Umbilical cord (tissue), 2 donors: ENCODE results near the gene VASN. TPM values are rescaled to one million over a fixed set of nuclear protein-coding genes. Genes with fewer than 3 reads are reported as not detected.
"Not testable (repeated sequence)": the region's sequence is repeated elsewhere in the genome, so short reads cannot be mapped to it uniquely, and the experiment has no call there.

Experiments used
- DNase-seq: peaks from one replicate; pipeline ENCODE4 v3.0.0-alpha.2; 2015; ENCODE audit warnings: low spot score
- total RNA-seq: library from RNA; depleted of rRNA; stranded (reverse); fragments of >200 nt; gene quantifications from one replicate; pipeline ENCODE4 v1.2.3, GENCODE V29; 2014; ENCODE audit warnings: low replicate concordance; ENCODE audit not compliant: insufficient read depth

The VASN gene
- 57.3 TPM for total RNA-seq

DNA sequence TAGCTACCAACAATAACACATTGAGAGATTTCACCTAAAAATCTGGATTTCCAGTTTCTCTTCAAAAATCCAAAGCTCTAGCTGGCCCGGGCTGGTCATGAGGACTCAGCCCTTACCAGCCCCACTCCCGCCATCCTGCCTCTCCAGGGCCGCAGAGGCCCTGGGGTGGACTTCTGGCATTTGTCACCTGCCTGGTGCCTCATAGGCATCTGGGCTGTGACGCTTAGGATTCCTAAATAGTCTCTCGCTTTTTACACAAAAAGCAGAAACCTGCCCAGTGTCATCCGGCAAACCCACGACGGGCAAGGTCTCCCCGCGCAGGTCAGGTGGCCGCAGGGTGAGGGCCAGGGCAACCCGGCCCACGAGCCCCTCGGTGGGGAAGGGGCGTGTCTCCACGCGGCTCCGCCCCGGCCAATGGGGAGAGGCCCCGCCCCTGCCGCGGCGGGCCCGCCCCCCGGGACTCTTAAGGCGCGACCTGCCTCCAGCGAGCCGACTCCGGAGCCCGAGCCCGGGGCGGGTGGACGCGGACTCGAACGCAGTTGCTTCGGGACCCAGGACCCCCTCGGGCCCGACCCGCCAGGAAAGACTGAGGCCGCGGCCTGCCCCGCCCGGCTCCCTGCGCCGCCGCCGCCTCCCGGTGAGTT is at the start of gene VASN:
TSS of gene VASN (plus strand) at position 492 of the 644 bp plus-strand sequence. CDS start 9,030 bp downstream, outside the sequence.
- DNase-seq: peak; percentile 84

DNA sequence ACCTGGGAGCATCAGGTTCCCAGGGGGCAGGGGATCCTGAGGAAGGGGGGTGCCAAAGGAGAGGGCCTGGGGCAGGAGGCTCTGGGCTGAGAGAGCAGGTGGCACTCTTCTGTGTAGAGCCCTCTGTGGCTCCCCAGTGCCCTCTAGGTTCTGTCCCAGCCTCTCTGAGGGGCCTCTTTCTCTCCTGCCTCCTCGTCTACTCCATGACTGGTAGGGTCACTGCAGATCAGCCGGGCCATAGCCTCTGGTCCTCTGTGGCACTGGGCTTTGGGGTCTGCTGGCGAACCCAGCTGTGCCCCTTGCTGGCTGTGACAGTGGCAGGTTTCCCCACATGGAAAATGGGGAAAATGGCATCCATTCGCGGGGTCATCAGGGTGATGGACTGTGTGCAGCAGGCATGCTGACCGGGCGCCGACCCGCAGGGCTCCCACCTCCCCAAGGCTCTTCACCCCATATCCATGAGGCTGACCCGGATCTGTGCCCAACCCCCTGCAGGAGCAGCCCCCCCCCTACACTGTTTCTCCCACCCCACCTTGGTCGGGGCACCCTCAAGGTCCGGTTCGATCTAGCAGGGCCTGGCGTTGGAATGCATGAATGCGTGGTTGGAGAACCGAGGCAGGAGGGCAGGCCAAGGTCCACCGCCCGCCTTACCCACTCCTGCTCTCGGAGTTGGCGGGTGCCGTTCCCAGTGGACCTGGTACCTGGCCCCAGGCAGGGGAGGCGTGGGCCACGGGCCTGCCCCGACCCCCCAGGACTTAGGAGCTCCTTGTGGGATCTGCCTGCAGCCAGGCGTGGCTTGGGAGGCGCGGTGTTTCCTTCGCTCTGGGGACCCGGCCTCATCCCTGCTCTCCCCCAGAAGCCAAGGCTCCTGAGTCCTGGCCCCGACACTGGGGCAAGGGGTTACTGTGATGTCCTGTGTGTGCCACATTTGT is 49.3 kb upstream of the VASN start:
- DNase-seq: no peak

DNA sequence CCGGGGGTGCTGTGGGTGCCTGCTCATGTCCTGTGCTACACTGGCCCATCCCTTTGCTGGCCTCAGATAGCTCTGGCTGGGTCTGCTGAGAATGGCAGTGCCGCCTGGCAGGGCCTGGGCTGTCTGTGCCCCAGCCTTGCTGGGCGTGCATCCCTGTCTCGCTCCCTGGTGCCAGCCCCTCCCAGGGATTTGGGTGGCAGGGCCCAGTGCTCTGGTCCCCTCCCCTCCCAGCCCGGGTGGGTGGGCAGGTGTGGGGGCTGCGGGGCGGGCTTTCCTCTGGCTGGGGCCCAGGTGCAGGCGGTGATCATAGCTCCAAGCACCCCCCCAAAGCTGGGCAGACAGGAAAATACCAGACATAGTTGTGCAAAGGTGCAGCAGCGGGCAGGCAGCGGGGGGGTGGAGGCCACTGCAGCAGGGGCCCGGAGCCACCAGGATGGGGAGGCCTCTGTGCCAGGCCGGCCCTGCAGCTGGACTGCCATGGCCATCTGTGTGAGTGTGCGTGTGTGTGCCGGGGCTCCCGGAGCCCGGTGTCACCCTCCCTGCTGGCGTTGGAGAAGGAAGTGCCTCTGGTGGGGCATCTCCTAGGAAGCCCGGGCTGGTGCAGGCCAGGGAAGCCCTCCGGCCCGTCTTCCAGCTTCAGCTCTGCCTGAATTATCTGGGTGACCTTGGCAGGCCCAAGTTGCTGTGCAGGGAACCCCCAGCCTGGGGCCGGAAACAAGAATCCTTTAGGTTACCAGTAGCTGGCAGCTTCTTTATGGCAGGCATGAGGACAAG is 48.4 kb upstream of the VASN start:
- no peak for DNase-seq

DNA sequence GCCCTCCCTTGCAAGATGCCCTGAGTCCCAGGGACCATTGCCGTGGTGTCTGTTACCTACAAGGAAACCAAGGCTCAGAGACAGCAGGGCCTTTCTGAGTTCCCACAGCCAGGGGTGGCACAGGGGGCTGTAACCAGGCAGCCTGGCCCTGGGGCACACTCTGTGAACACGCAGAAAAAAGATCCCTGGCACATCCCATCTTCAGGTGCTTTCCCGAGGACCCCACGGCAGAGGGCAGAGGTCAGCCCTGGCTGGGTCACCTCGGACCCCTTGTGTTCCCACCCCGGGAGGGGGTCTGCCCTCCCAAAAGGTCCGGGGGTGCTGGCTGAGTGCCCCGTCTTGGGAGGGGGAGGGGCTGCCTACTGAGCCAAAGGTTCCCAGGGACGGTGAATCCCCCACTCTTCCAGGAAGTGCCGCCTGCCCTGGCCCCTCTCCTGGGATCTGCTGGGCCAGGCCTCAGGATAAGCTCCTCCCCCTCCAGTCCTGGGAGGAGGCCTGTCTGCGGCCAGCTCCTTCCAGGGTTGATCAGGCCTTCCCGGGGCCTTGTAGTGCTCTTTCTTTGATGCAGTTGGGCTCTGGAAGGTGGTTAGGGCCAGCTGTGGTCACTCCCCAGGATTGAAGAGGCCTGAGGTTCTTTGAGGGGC is 47.7 kb upstream of the VASN start:
- peak; percentile 90 for DNase-seq

DNA sequence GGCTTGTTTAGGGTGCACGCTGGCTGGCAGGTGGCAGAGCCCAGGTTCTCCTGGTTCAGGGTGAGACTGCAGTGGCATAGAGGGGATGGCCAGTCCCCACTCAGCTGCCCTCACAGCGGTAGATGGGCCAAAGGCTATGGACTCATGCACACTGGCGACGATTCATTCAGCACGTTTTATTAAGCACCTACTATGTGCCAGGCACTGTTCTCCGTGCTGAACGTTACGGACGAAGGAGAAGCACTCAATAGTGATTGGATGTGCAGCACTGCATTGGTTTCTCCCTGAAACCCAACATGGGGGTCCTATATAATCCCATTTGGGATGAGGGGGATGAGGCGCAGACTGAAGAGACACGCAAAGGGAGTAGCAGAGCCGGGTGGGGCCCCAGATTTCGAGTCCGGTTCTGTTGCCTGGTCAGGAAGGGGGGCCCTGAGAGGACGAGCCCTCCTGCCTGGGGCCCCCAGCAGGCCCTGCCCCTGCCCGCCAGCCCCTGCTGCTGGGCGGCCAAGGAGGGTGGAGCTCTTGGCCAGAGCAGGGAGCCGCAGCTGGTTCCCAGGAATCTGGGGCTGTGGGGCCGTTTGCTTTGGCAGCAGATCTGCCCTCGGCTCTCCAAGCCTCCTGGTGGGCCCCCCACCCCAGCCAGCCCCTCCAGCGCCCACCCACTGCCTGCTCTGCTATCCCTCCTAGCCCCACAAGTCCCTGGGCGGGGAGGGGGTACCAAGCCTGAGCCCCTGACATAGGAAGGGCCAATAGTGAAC is 47.0 kb upstream of the VASN start:
- peak; percentile 81 for DNase-seq

DNA sequence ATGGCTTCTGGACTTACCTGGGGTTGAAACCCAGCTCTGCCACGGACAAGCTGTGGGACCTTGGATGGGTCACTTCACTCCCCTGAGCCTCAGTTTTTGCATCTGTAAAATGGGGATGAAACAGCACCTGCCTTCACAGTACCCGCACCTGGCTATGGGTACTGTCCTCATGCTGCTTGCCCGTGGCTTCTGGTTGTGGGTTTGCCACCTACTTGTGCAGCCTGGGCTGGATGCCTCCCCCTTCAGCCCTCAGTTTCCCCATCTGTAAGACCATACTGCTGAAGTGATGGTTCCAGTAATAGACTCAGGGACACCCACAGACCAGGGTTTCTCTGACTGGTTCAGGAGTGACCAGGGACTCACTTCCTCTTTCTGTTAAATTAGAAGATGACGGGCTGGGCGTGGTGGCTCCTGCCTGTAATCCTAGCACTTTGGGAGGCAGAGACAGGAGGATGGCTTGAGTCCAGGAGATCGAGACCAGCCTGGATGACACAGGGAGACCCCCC is 46.3 kb upstream of the VASN start:
- DNase-seq: no peak

- no peak for DNase-seq
Measured at GRCh38 chr16:4327386-4328045, 44.1 kb upstream of the VASN start.

GRCh38 chr16:4328046-4328781 is 43.4 kb upstream of the VASN start:
- DNase-seq: peak; percentile 92

- DNase-seq: no peak
Measured at GRCh38 chr16:4328782-4329775, 42.6 kb upstream of the VASN start.

GRCh38 chr16:4330277-4330874 is 41.3 kb upstream of the VASN start:
- DNase-seq: peak; percentile 60

GRCh38 chr16:4332083-4332482 is 39.6 kb upstream of the VASN start:
- DNase-seq: no peak

DNA sequence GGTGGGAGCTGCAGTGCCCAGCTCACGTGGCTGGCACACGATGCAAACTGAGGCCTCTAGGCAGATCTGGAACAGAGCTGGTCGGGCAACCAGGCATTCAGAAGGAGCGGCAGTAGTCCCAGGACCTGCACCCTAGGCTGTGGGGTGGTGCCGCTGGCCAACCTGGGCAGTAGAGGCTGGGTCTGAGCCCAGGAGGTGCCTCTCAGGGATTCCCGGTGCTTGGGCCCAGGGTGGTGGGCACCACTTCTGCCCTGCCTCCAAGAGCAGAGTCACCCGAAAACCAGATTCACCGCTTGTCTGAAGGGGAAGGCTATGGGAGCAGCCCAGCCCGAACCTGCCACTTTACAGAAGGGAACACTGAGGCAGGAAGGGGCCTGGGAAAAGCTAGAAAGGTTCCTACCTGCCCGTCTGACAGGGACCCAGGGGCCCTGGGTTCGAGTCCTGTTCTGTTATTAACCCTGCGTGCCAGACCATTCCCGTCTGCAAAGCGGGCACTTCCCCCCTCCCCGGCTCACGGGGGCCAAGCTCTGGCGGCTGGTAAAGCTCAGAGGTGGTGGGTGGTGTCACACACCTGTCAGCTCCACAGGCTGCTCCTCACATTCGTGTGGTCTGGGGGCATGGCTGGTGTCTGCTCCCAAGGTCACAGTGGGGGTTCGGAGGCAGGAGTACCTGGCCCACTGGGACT is 38.9 kb upstream of the VASN start:
- DNase-seq: no peak

DNA sequence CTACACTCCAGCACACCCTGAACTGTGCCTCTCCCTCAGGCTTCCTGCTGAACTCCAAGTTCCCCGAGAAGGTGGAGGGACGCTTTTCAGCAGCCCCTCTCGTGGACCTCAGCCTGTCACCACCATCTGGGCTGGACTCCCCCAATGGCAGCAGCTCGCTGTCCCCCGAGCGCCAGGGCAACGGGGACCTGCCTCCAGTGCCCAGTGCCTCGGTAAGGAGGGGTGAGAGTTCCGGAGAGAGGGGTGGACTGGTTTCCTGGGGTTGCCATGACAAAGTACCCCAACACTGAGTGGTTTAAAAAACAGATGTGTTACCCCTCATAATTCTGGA is 38.4 kb upstream of the VASN start:
- DNase-seq: no peak

DNA sequence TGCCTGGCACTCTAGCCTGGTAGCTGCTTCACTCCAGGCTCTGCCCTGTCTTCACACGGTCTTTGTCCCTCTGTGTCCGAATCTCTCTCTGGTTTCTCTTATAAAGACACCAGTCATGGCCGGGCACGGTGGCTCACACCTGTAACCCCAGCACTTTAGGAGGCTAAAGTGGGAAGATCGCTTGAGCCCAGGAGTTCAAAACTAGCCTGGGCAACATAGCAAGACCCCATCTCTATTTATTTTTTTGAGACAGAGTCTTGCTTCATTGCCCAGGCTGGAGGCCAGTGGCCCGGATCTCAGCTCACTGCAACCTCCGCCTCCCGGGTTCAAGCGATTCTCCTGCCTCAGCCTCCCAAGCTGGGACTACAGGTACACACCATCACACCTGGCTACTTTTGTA is 37.9 kb upstream of the VASN start:
- DNase-seq: not testable (repeated sequence)

DNA sequence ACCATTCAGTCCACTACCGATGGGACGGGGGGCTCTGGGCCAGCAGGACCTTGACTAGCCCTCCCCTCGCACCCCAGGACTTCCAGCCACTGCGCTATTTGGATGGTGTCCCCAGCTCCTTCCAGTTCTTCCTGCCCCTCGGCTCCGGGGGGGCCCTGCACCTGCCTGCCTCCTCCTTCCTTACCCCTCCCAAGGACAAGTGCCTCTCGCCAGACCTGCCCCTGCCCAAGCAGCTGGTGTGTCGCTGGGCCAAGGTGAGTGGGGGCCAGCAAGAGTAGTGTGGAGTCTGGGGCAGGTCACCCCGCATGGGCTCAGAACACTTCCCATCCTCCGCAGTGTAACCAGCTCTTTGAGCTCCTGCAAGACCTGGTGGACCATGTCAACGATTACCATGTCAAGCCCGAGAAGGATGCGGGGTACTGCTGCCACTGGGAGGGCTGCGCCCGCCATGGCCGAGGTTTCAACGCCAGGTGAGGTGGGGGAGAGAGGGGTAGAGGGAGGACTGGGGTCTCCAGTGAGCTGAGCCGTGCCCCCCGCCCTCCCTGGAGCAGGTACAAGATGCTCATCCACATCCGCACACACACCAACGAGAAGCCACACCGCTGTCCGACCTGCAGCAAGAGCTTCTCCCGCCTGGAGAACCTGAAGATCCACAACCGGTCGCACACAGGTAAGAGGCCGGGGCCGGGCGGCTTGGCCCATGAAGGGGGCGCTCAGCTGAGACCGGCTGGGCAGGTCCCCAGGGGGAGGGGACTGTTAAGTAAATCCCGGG is 36.7 kb upstream of the VASN start:
- no peak for DNase-seq
